ENCODE measurements around the gene IRAK3.

The IRAK3 gene, protein sequence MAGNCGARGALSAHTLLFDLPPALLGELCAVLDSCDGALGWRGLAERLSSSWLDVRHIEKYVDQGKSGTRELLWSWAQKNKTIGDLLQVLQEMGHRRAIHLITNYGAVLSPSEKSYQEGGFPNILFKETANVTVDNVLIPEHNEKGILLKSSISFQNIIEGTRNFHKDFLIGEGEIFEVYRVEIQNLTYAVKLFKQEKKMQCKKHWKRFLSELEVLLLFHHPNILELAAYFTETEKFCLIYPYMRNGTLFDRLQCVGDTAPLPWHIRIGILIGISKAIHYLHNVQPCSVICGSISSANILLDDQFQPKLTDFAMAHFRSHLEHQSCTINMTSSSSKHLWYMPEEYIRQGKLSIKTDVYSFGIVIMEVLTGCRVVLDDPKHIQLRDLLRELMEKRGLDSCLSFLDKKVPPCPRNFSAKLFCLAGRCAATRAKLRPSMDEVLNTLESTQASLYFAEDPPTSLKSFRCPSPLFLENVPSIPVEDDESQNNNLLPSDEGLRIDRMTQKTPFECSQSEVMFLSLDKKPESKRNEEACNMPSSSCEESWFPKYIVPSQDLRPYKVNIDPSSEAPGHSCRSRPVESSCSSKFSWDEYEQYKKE

DNA sequence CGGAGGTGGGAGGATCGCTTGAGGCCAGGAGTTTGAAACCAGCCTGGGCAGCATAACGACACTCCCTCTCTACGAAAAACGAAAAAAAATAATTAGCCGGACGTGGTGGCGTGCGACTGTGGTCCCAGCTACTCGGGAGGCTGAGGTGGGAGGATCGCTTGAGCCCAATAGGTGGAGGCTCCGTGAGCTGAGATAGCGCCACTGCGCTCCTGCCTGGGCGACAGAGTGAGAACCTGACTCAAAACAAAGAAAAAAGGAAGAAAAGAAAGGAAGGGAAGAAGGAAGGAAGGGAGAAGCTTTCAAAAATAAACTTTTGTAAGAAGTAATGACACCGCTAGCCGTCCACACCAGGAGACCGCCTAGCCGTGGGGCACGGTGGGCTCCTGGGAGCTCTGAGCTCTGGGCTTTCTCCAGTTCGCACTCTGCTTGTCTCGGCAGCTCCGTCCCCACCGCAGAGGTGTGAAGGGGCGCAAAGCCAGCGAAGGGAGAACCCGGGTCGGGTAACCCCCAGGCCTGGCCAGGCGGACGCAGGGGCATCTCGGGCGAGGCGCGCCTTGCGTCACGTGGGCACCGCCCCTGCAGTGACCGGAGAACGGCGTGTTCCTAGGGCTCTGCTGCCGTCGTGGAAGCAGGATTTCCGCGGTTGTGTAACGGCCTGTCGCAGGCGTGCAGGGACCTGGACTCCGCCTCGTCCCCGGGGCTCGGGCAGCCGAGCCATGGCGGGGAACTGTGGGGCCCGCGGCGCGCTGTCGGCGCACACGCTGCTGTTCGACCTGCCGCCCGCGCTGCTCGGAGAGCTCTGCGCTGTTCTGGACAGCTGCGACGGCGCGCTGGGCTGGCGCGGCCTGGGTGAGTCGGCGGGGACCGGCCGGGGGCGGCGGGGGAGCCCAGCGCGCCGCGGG is at the start of gene IRAK3:
IRAK3 (plus strand) TSS at position 631 of the 902 bp plus-strand sequence; CDS start at position 717, 86 bp downstream.
- in situ Hi-C loops (cut with HindIII; ENCODE audit: low sequenced_read_pairs): no loop called here

DNA sequence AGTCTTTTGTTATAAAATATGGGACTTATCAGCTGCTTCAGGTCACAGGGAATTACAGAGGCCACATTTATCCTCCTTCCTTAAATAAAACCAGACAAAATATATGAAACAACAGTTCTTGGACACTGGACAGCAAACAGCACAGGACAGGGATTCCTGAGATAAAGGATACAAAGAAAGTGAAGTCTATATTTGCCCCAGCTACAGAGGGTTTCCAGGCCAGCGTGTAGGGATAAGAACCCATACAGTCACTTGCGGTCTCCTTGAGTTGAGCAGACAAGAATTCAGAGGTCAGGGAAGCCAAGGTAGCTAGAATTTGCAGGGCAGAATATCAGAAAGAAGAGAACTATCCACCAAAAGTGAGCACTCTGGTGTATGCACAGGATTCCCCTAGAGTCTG is 49.7 kb upstream of the IRAK3 start:
- in situ Hi-C loops (cut with HindIII; ENCODE audit: low sequenced_read_pairs): no loop called here

GRCh38 chr12:66140731-66141130 is 48.3 kb upstream of the IRAK3 start:
- in situ Hi-C loops (cut with HindIII; ENCODE audit: low sequenced_read_pairs): no loop called here

DNA sequence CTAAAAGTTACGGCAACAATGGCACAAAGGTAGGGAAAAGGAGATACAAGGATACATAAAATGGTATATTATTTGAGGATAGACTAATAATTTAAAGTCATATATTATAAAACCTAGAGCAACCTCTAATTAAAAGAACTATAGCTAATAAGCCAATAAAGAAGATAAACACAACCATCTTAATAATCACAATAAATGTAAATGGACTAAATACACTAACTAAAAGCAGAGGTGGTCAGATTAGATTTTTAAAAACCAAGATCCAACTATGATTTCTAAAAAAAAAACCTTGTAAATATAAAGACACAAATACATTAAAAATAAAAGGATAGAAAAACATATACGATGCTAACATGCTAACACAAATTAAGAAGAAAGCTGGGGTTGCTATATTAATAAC is 47.7 kb upstream of the IRAK3 start:
- in situ Hi-C loops (cut with HindIII; ENCODE audit: low sequenced_read_pairs): no loop called here

DNA sequence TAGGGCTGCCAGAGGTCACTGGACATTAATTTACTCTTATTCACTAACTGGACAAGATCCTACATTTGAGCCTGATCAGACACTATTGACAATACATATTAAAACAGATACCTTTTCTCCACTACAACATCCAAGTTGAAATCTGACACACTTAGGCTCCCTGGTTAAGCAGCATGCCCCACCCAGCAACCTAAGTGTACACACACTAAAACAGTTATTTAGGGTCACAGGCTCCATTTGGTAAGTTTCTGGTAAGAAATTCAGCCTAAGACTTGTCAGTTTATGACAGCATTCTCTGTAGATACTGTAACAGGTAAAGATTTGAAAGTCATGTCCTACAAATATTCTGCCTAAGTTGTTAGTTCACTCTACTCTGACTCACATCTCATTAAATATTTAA is 46.2 kb upstream of the IRAK3 start:
- in situ Hi-C loops (cut with HindIII; ENCODE audit: low sequenced_read_pairs): no loop called here

DNA sequence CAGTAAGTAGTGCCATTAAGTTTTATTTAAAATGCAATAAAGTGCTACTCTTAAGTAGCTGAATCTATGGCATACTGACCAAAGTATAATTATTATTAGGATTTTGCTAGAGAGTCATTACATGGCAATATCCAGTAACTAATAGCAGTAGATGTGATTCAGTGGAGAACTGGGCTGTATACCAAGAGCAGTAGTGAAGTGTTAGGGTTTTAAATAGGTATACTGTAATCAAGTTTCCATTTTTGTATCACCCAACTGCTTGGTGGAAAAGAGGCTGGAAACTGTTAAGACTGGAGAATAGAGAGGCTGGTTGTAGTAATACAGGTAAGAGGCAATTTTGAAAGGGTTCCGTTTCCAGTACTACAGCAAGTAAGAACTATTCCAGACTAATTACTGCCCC is 45.1 kb upstream of the IRAK3 start:
- in situ Hi-C loops (cut with HindIII; ENCODE audit: low sequenced_read_pairs): no loop called here

DNA sequence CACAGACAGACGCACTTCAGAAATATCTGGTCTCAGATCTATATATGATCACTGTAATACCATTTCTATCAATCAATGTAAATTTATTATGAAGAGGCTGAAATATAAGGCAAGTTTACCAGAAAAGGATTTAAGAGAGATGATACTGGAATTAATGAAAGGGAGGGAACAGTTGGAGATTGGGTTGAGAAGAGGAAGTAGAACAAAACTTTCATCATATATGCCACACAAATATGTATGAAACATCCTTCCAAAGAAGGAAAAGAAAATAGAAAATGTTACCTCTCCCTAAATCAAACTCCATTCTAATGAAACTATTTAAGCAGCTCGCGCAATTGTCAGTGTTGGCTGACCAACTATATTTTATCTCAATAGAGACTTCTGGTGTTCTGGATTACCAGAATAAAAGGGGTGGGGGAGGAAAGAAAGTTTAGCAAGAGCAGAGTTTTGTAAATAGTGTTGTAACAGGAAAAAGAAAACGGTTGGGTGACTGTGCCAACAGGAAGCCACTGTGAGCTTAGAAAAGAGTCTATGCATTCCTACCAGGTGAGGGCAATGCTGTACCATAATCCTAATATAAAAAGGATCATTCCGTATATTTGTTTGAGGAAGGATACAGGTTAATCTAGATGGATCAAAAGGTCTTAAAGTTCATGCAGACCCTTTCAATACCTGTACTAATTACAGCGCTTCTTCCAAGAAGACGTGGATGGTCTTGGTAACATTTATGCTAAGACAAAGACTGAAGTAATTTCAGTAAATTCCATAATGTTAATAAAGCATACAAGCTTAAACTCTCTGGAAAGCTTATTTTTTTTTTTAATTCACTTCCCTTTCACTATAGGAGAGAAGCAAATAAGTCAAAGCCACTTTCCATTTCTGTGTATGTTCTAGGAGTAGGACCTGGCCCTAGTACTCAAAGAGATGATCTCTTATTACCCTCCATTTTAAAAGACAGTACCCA is 43.9 kb upstream of the IRAK3 start:
- in situ Hi-C loops (cut with HindIII; ENCODE audit: low sequenced_read_pairs): no loop called here

GRCh38 chr12:66149702-66150398 is 39.2 kb upstream of the IRAK3 start:
- in situ Hi-C loops (cut with HindIII; ENCODE audit: low sequenced_read_pairs): no loop called here

- in situ Hi-C loops (cut with HindIII; ENCODE audit: low sequenced_read_pairs): no loop called here
Observed at GRCh38 chr12:66152732-66153131, 36.3 kb upstream of the IRAK3 start.

DNA sequence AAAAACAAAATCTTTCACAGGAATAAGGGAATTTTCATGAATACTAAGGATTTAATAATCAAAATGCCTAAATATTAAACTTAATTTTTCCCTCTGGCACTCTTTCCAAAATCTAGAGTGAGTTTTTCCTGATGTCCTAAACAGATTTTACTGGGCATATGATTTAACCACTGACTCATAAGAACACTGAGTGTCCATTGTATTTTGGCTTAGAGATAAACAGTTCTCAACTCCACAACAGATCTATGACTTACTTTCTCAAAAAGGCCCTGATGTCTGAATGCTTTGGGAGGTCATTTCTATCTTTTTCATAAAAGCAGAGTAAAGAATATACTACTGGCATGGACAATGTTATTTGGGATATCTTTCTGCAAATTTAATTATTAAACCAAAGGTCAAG is 34.2 kb upstream of the IRAK3 start:
- in situ Hi-C loops (cut with HindIII; ENCODE audit: low sequenced_read_pairs): no loop called here

GRCh38 chr12:66156654-66157053 is 32.4 kb upstream of the IRAK3 start:
- in situ Hi-C loops (cut with HindIII; ENCODE audit: low sequenced_read_pairs): no loop called here

- in situ Hi-C loops (cut with HindIII; ENCODE audit: low sequenced_read_pairs): no loop called here
Observed at GRCh38 chr12:66159123-66159522, 29.9 kb upstream of the IRAK3 start.

DNA sequence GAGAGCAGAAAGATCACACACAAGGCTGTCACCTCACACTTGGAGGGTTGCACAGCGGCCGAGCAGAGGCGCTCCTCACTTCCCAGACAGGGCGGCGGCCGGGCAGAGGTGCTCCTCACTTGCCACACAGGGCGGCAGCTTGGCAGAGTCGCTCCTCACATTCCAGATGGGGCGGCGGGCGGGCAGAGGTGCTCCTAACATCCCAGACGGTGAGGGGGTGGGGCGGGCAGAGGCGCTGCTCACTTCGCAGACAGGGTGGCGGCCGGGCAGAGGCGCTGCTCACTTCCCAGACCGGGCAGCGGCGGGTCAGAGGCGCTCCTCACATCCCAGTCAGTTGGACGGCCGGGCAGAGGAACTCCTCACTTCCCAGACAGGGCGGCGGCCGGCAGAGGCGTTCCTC is 28.3 kb upstream of the IRAK3 start:
- in situ Hi-C loops (cut with HindIII; ENCODE audit: low sequenced_read_pairs): no loop called here

DNA sequence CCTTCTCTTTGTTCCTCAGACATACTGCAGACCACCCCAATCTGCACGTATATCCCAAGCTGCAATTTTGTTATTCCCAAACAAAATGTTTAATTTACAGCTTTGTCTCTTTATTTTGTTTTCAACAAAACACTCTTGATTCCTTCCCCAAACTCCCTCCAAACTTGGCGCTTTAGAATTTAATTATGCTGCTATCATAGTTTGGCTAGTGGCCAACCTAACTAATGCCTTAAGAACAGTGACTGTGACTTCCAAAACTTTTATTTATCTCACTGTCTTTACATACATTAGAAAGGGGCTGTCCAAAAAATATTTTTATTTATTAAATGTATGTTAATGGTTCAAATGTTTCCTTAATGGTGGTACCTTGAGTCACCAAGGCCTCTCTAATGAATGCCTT is 26.3 kb upstream of the IRAK3 start:
- in situ Hi-C loops (cut with HindIII; ENCODE audit: low sequenced_read_pairs): no loop called here

DNA sequence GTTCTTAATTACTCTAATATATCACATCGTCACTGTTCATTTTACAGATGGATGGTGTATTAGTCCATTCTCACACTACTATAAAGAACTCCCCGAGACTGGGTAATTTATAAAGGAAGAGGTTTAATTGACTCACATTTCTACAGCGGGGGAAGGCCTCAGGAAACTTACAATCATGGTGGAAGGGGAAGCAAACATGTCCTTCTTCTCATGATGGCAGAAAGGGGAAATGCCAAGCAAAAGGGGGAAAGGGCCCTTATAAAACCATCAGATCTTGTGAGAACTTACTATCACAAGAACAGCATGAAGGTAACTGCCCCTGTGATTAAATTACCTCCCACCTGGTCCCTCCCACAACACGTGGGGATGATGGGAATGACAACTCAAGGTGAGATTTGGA is 25.7 kb upstream of the IRAK3 start:
- in situ Hi-C loops (cut with HindIII; ENCODE audit: low sequenced_read_pairs): no loop called here

GRCh38 chr12:66164349-66164821 is 24.6 kb upstream of the IRAK3 start:
- in situ Hi-C loops (cut with HindIII; ENCODE audit: low sequenced_read_pairs): no loop called here

DNA sequence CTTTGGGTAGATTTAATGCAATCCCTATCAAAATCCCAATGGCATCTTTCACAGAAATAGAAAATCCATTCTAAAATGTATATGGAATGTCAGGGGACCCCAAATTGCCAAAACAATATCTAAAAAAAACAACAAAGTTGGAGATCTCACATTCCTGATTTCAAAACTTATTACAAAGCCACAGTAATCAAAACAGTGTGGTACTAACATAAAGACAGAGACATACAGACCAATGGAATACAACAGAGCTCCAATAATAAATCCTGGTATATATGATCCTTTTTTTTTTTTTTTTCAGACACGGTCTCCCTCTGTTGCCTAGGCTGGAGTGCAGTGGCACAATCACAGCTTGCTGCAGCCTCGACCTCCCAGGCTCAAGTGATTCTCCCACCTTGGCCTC is 23.9 kb upstream of the IRAK3 start:
- in situ Hi-C loops (cut with HindIII; ENCODE audit: low sequenced_read_pairs): no loop called here

GRCh38 chr12:66166561-66166960 is 22.5 kb upstream of the IRAK3 start:
- in situ Hi-C loops (cut with HindIII; ENCODE audit: low sequenced_read_pairs): no loop called here

DNA sequence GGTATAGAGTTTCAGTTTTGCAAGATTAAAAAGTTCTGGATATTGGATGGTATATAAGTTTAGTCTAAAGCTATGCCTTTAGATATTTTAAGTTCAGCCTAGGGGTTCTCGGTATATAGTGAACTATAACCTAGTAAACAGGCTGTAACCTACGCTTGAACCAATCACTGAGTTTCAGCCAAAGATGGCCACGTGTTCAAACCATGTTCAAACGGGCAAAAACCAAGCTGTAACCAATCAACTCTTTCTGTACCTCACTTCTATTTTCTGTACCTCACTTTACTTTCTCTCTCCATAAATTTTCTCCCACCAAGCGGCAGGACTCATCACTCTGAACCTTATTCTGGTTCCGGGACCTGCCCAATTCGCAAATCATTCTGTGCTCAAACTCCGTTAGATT is 20.6 kb upstream of the IRAK3 start:
- in situ Hi-C loops (cut with HindIII; ENCODE audit: low sequenced_read_pairs): no loop called here

Data from DLD1 (cell line).